ENCODE measurements around the gene MYO6.

DNA sequence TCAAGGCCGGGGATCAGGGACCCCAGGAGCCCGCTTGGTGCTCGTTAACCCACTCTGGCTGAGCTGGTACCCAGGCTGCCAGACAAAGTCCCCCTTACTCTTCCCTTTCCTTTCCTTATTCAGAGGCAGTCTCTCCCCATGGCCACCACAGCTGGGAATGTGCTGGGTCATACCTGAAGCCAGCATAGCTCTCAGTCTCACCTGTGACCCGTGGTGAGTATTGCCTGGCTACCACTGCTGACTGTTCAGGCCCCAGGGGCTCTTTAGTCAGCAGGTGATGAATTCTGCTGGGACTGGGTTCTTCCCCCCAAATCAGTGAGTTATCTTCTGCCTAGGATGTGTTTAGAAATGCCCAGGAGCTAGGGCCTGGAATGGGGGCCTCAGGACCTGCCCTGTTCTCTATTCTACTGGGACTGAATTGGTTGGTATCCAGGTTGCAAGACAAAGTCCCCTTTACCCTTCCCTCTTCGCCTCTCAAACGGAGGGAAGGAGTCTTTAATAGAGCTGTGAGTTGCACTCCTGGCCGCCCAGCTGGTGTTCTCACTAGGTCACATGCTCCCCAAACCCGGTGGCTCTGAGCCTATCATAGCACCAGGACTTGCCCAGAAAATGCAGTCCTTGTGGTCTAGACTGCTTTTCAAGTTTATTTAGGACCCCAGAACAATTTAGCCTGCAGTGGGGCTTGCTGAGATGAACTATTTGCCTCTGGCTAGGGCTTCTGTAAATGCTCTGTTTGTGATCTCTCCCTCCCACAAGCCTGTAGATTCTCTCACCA, 64.6 kb downstream of the MYO6 start:
- no peak for TF ChIP-seq SUZ12 (IDR thresholded peaks at IDR 0.05; ENCODE audit: extremely low read depth, insufficient read depth, insufficient read length)
- TF ChIP-seq YY1 (IDR thresholded peaks at IDR 0.05; ENCODE audit: insufficient read depth, insufficient read length) = no peak
- TF ChIP-seq ZNF274 (IDR thresholded peaks at IDR 0.05; ENCODE audit: low read depth, low read length) = no peak
